Stimulated activated CD8-positive, alpha-beta memory T cell treated with anti-CD3 and anti-CD28 coated beads, Interleukin-4, amount 100 ng/mL, for 1 hour (primary cell): ENCODE data around the gene MGLL.

ENCODE experiments used
- DNase-seq, 2 donors: peaks; one replicate each; pipeline ENCODE4 v3.0.0-alpha.2; 2020; ENCODE audit warnings: low read depth in 2 of 2, low spot score in 1 of 2

The MGLL gene

GRCh38 chr3:127775398-127776109 is 46.8 kb downstream of the MGLL start:
- no peak for DNase-seq

GRCh38 chr3:127774647-127775046 is 47.7 kb downstream of the MGLL start:
- DNase-seq, result no peak

- DNase-seq, result no peak
Observed at GRCh38 chr3:127773752-127774395, 48.4 kb downstream of the MGLL start.

GRCh38 chr3:127772827-127773751 is 49.2 kb downstream of the MGLL start:
- DNase-seq, result no peak

GRCh38 chr3:127772273-127772672 is 50.0 kb downstream of the MGLL start:
- no peak for DNase-seq

GRCh38 chr3:127771746-127772145 is 50.6 kb downstream of the MGLL start:
- DNase-seq, result no peak

GRCh38 chr3:127770671-127771355 is 51.5 kb downstream of the MGLL start:
- DNase-seq, result no peak

- no peak for DNase-seq
Observed at GRCh38 chr3:127769284-127770081, 52.8 kb downstream of the MGLL start.

GRCh38 chr3:127768346-127769008 is 53.8 kb downstream of the MGLL start:
- DNase-seq, result no peak

GRCh38 chr3:127767126-127767525 is 55.2 kb downstream of the MGLL start:
- DNase-seq, result no peak

- no peak for DNase-seq
Observed at GRCh38 chr3:127765735-127766134, 56.6 kb downstream of the MGLL start.

GRCh38 chr3:127764841-127765362 is 57.4 kb downstream of the MGLL start:
- no peak for DNase-seq

GRCh38 chr3:127764301-127764700 is 58.0 kb downstream of the MGLL start:
- no peak for DNase-seq

- no peak for DNase-seq
Observed at GRCh38 chr3:127763816-127764215, 58.5 kb downstream of the MGLL start.

GRCh38 chr3:127763337-127763736 is 59.0 kb downstream of the MGLL start:
- no peak for DNase-seq

GRCh38 chr3:127762787-127763105 is 59.6 kb downstream of the MGLL start:
- DNase-seq, result no peak

- no peak for DNase-seq
Observed at GRCh38 chr3:127762077-127762786, 60.1 kb downstream of the MGLL start.

GRCh38 chr3:127761441-127761801 is 60.9 kb downstream of the MGLL start:
- DNase-seq, result no peak

GRCh38 chr3:127760791-127761440 is 61.4 kb downstream of the MGLL start:
- no peak for DNase-seq
